GM21515 (cell line): ENCODE data around the gene HSPB1.
"Not testable (repeated sequence)": the region's sequence is repeated elsewhere in the genome, so short reads cannot be mapped to it uniquely, and the experiment has no call there.

Experiments used
- ATAC-seq: cut with Tn5 transposase; IDR thresholded peaks from one replicate; pipeline ENCODE4 v1.9.1; 2021; ENCODE audit not compliant: unreplicated experiment

HSPB1 gene

DNA sequence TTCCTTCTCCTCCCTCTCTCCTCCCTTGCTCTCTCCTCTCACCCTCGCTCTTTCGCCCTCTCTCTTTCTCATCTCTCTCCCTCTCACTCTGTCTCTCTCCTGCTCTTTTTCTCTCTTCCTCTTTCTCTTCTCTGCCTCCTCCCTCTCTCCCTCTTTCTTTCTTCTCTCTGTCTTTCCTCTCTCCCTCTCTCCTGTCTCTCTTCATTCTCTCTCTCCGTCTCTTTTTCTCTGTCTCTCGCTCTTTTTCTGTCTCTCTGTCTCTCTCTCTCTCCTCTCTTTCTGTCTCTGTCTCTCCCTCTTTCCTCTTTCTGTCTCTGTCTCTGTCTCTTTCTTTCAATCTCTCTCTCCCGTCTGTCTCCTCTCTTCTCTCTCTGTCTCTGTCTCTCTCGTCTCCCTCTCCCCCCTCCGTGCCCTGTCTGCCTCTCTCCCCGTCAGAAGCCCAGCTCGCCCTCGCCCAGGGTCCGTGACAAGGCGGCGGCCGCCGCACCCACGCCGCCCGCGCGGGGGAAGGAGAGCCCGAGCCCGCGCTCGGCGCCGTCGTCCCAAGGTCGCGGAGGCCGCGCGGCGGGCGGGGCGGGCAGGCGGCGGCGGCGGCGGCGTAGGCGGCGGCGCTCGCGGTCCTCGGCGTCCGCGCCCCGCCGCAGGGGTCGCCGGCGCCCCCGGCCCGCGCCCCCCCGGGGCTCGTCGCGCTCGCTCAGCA, 21.3 kb upstream of the HSPB1 start:
- ATAC-seq = no peak

DNA sequence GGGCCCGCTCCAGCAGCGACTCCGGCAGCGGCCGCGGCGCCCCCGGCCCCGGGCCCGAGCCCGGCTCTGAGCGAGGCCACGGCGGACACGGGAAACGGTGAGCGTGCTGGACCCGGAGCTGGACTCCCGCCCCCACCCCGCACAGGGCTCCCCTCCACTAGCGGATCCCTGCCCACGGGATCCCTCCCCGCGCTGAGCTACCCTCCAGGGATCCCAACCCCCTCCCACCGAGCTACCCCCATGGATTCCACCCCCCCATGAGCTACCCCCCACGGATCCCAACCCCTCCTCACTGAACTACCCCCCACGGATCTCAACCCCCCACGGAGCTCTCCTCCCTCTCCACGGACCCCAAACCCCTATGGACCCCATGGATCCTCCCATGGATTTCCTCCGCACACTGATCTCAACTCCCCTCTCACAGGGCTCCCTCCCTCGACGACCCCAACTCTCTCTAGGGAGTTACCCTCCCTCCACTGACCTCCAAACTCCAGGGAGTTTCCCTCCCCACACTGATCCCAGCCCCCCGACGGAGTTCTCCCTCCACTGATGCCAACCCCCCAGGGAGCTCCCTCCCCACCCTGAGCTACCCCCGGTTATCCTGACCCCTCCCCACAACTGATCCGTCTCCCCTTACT, 20.6 kb upstream of the HSPB1 start:
- ATAC-seq = no peak

DNA sequence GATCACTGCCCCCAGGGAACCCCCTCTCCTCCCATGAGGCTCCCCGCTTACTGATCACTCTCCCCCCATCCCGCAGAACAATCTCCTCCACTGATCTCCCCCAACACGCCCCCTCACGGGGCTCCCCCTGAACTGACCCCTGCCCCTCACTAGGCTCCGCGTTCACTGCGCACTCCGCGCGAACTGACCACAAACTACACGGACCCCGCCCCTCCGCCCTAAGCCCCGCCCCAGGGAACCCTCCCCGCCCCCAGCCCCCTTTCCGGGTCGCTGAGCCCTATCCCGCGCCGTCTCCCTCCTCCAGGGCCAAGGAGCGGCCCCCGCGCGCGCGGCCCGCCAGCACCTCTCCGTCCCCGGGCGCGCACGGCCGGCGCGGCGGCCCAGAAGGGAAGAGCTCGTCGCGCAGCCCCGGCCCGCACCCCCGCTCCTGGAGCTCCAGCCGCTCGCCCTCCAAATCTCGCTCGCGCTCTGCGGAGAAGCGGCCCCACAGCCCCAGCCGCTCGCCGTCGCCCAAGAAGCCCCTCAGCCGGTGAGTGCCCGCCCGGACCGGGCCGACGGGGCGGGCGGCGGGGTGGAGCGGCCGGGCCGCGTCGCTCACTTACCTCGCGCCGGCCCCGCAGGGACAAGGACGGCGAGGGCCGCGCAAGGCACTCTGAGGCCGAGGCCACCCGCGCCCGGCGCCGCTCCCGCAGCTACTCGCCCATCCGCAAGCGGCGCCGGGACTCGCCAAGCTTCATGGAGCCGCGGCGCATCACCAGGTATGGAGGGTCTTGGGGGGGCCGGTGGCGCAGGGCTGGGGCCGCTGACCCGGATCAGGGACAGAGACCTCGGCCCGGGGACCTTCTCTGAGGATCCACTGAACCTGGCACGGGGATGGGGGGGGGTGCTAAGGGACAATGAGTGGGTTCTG, 19.9 kb upstream of the HSPB1 start:
- no peak for ATAC-seq

DNA sequence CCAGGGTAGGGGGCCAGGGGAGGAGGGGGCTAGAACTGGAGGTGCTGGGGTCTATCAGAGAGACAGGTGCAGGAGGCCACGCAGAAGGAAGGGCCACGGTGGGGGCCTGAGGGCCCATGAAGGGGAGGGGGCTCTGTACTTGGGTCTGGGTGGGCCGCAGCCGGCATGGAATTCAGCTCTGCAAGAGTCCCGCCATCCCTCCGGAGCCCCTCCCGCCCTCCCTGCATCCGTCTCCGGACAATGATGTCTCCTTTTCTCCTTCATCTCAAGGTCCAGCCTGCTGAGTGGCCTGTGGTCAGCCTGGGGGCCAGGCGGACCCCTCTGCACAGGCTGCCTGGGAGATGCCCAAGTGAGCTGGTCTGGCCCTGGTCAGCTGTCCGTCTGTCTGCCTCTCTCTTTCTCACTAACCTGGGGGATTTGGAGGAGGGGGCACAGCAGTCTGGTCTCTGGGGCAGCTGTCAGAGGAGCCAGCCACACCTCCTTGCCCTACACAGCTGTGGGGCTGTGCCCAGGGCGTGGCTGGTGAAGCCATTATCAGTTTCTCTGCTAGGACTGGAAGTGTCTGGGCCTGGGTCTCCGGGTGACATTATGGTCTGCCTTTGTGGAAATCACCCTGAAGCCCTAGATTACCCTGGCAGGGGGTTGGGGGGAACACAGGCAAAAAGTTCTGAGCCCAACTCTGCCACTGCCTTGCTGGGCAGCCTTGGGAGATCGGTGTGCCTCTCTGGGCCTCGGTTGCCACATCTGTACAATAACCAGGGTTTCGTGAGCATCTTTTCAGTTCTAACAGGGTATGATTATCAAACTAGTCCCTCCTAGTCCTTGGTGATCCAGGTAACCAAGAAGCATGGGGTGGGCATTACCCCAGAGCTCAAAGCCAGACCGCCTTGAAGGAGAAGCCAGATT, 19.0 kb upstream of the HSPB1 start:
- no peak for ATAC-seq

DNA sequence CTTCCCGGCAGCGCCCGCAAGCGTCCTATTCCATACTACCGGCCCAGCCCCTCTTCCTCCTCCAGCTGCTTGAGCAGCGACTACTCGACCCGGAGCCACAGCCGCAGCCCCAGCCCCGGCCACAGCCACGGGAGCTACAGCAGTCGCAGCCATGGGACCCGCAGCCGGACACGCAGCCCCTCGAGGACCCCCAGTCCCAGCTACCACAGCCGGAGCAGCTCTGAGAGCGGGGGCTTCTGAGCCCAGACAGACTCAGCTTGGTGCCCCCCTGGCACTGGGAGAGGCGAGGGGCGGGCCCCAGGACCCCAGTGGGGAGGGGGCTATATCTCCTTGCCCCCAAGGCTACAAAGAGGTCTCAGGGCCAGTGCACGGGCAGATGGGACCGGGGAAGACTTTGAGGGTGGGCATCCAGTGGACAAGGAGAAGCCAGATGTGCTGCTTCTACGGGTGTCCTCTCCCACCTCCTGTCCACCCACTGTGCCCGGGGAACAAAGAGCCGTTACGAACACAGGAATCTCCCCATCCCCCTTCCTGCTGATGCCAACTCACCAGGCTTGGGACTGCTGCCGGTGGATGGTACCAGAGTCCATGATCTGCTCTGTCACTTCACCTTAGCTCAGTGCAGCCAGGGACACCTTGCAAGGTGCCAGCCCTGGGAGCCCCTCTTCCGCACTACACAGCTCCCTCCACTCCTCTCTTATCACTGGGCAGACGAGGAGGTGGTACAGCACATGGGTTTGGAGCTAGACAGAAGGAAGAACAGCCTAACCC, 16.7 kb upstream of the HSPB1 start:
- no peak for ATAC-seq

DNA sequence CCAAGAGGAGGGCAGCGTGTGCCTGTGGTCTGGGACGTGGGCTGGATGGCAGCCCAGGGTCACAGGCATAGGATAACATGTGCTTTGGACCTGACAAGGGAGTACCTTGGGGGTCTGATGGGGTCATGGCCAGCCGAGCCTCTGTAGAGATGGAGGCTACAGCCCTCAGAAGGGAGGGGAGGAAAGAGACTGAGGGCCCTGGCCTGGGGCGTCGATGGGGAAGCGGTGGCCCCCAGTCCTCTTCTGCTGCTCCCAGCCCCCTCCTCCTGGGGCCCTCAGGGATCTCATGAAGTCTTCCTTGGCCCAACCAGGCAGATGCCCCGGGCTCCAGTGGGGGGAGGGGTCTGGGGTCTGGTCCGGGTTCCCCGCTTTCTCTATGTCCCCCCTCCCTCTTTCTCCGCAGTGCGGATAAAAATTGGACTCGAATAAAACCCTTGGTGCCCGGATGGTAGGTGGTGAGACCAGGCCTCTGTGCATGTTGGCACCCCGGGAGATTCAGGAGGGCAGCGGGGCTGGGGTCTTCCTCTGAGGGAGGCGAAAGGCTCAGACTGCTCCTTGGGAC, 15.6 kb upstream of the HSPB1 start:
- ATAC-seq = no peak

DNA sequence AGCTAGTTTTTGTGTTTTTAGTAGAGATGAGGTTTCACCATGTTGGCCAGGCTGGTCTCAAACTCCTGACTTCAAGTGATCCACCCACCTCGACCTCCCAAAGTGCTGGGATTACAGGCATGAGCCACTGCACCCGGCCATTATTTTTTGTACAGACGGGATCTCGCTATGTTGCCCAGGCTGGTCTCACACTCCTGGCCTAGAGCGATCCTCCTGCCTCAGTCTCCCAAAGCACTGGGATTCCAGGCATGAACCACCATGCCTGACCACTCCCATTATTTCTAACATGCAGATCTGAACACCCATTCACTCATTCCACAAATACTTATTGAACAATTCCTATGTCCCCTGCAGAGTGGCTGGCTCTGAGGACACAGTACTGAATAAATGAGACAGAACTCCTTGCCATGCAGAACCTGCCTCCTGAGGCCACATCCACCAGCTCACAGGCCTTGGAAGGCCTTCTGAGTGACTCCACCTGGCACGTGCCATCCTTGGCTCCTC, 11.6 kb upstream of the HSPB1 start:
- ATAC-seq = not testable (repeated sequence)

DNA sequence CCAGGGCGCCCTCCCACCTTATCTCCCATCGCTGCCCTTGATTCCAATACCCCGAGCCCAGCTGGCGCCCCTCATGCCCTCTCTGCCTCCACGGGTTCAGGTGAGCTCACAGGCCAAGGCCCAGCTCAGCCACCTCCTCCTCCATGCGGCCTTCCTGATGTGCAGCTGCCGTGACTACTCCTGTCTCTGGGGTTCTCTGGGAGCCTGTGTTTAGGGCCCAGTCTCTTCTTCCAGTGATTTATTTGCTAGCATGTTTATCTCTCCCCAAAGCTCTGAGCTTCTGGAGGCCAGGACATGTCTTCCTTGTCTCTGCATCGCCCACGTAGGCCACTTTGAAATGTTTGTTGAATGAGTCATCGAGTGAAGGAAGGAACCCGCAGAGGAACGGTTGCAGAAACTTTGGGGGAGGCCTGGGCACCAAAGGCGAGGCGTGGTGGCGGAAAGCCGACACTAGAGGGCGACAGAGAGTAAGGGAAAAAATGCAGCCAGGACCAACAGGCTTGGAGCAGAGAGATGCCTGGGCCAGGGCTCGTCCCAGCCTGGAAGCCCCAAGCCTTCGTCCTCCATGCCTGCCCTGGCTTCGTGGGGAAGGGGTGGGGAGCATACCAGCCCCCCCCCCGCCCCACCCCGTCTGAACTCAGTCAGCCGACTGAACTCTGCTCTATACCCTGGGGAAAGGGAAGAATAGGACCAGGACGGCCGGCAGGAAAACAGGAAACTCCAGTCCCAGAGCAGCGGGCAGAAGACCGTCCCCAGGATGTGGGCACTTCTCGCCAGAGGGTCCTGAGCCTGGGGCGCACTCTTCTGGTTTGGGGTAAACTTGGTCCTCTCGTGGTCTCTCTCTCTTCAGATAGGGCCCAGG, 10.9 kb upstream of the HSPB1 start:
- ATAC-seq = peak; percentile 83

DNA sequence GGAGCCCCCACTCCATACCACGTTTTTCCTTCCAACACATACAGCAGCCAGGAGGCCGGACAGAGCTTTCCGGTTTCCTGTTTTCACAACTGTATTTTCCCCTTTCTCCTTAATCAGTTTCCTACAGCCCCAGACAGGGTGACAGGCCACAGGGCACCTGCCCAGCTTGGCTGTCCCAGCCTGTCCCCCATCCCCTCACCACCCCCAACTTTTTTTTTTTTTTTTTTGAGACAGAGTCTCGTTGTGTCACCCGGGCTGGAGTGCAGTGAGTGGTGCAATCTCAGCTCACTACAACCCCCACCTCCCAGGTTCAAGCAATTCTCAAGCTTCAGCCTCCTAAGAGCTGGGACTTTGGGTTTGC, 10.3 kb upstream of the HSPB1 start:
- peak; percentile 10 for ATAC-seq

DNA sequence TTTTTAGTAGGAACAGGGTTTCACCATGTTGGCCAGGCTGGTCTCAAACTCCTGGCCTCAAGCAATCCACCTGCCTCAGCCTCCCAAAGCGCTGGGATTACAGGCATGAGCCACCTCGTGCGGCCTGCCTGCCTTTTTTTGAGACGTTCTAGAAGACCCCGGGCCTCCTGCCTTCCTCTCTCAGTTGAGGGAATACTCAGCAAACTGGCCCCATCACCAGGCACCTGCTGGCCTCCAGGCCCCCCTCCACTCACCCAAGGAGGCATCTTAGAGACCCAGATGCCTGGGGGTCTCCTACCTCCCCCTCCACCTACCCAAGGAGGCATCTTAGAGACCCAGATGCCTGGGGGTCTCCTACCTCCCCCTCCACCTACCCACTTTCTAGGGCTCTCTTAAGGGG, 9.6 kb upstream of the HSPB1 start:
- ATAC-seq = not testable (repeated sequence)

DNA sequence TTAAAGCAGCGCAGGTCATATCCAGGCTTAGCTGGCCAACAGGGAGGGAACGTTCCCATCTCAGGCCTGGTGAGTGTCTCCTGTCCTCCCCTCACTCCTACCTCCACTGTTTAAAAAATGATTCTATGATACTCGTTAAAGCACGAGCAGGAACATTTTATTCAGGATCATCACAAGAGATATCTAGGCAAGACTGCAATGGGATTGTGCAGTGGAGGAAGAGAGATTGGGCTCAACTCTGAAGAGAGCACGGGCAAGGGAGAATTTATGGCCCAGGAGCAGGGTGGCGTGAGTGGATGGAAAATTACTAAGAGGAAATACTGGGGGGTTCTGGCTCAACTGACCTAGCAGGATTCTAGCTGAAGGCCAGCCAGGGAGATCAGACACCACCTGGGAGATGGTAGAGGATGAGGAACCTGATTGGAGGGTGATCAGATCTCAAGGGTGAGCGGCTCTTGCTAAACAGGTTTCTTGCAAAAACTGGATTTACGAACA, 9.0 kb upstream of the HSPB1 start:
- no peak for ATAC-seq

DNA sequence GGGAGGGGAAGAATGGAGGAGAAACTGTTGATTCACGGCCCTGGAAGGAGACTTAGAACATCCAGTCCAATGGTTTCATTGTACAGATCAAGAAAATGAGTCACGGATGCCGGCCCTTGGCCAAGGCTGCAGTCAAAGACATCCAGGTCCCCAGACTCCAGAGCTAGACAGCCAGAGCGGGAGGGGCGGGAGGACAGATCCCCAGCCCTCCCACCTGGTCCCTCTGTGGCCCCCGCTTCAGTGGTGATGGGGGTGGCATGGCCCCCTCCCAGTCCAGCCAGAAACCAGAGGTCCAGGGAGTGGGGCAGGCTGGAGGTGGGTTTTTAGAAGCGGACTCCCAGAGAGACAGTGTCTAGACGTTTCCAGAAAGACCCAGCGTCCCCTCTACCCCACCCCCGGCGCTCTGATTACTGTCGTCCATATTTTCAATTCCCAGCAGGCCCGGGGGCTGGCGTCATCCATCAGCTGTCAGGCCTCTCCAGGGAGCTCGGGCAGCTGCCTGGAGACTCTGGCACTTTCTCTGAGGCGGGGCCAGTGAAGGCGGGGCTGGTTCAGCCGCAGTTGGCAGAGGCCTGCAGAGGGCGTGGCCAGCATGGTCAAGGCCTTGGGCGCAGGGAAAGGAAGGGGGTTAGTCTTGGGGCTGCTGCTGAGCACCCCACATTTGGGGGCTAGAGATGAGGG, 8.0 kb upstream of the HSPB1 start:
- no peak for ATAC-seq

DNA sequence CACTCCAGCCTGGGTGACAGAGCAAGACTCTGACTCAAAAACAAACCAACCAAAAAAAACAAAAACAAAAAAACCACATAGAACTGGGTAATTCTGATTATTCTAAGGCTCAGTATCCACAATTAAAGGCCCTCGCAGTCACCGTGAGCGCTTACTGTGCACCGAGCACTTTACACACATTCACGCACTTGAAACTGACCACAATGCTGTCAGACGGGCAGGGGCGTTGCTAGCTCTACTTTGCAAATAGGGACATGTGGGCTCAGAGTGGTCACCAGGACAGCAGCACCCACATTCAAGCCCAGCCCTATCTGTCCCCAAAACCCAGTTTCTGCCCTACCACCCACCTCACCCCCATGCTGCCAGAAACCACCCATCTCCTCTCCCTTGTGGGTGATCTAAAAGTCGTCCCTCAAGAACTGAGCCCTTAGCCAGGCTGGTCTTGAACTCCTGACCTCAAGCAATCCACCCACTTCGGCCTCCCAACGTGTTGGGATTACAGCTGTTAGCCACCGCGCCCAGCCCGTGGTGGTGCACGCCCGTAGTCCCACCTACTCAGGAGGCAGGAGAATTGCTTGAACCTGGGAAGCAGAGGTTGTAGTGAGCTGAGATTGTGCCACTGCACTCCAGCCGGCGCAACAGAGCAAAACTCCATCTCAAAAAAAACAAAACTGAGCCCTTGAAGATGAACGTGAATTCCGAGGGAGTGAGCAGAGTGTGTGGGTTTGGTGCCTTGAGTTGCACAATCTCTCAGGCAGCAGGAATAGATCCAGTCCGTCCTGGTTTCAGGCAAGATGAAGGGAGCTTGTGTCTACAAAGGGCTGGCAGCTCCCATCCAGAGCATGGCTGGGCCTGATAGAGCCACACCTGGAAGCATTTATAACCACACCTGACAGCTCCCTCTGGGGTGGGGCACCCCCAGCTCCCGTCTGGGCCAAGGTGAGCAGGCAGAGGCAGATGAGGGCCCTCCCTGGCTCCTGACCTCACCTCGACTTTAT, 5.4 kb upstream of the HSPB1 start:
- ATAC-seq = no peak

DNA sequence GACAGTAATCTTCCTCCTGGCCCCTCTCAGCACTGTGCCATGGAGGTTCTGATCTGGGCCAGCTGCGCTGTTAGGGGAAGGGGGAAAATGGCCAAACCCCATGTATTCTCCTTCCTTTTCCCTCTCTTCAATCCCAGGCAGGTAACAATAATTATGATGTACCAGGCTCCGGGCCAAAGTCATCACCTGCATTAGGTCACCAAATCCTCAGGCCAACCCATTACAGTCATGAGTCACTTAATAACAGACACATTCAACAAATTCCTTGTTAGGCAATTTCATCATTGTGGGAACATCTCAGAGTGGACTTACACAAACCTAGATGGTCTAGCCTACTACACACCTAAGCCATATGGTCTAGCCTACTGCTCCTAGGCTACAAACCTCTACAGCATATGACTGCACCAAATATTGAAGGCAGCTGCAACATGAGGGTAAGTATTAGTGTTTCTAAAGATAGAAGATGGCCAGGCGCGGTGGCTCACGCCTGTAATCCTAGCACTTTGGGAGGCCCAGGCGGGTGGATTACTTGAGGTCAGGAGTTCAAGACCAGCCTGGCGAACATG, 2.2 kb upstream of the HSPB1 start:
- ATAC-seq = no peak

DNA sequence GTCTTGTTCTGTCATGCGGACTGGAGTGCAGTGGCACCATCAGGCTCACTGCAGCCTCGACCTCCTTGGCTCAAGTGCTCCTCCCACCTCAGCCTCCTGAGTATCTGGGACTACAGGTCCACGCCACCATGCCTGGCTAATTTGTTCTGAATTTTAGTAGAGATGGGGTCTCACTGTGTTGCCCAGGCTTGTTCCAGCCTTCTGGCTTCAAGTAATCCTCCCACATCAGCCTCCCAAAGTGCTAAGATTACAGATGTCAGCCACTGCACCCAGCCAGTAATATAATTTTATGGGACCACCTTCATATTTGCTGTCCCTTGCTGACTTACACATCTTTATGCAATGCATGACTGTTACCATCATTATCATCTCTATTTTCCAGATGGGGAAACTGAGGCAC, 1.5 kb upstream of the HSPB1 start:
- ATAC-seq = no peak
